ENCODE results near the gene HOXD13.

DNA sequence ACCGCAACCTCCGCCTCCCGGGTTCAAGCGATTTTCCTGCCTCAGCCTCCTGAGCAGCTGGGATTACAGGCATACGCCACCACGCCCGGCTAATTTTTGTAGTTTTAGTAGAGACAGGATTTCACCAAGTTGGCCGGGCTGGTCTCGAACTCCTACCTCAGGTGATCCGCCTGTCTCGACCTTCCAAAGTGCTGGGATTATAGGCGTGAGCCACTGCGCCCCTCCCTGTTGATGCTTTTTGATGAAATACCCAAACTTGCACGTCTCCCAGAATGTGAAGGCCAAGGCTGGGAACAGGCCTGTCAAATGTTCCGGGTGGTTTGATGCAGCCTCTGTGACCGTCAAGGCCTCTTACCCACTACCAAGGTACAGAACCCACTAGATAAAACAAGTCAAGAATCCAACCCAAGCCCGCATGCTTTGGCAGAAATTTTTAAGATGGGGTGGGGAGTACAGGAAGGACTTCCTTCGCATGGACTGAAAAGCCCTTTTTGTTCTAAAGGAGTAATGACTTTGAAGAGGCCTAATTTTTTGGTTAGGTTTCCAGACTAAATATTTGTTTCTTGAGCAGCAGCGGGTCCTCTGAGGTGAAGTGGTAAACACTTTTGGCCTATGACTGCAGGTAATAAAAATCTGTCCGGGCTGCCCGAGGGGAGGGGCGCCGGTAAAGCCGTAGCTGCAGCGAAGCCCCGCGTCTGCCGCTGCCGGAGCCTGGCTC, 5.0 kb upstream of the HOXD13 start:
- TF ChIP-seq, protein P1, sequence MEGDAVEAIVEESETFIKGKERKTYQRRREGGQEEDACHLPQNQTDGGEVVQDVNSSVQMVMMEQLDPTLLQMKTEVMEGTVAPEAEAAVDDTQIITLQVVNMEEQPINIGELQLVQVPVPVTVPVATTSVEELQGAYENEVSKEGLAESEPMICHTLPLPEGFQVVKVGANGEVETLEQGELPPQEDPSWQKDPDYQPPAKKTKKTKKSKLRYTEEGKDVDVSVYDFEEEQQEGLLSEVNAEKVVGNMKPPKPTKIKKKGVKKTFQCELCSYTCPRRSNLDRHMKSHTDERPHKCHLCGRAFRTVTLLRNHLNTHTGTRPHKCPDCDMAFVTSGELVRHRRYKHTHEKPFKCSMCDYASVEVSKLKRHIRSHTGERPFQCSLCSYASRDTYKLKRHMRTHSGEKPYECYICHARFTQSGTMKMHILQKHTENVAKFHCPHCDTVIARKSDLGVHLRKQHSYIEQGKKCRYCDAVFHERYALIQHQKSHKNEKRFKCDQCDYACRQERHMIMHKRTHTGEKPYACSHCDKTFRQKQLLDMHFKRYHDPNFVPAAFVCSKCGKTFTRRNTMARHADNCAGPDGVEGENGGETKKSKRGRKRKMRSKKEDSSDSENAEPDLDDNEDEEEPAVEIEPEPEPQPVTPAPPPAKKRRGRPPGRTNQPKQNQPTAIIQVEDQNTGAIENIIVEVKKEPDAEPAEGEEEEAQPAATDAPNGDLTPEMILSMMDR (IDR thresholded peaks at IDR 0.05; ENCODE audit: insufficient read depth, low read length, poor library complexity, severe bottlenecking), result no peak
- TF ChIP-seq EZH2phosphoT487 (conservative IDR thresholded peaks at IDR 0.05; ENCODE audit: low read length), result no peak
